GM23338 (cell line): ENCODE measurements around the gene USP32.

ENCODE experiments used
- CREB1 ChIP-seq: fragments of 250-450 bp; sonication (Bioruptor Pico); IDR thresholded peaks from 2 replicates; pipeline ENCODE4 v1.5.0; 2020; ENCODE audit warnings: low read depth, mild to moderate bottlenecking, moderate library complexity
- CTCF ChIP-seq, 2 experiments: fragments of 200-600 bp in 1 of 2; sonication (generic) in 1 of 2; conservative IDR thresholded peaks; 2 replicates each; pipeline versions ENCODE4 v1.5.1 to v1.6.1; 2016 to 2017; ENCODE audit warnings: antibody characterized with exemption in 2 of 2, low read depth in 2 of 2, mild to moderate bottlenecking in 2 of 2, moderate library complexity in 1 of 2
- EZH2 ChIP-seq: fragments of 200-600 bp; sonication (generic); IDR thresholded peaks from one replicate; pipeline ENCODE4 v1.8.0; 2017; ENCODE audit warnings: antibody characterized with exemption, mild to moderate bottlenecking, low read depth; ENCODE audit not compliant: unreplicated experiment
- EZH2phosphoT487 ChIP-seq: fragments of 200-600 bp; sonication (generic); IDR thresholded peaks from one replicate; pipeline ENCODE4 v1.8.1; 2018; ENCODE audit warnings: antibody characterized with exemption; ENCODE audit not compliant: unreplicated experiment
- NANOG ChIP-seq: IDR thresholded peaks from 2 replicates; pipeline ENCODE4 v1.6.1; 2016; ENCODE audit warnings: antibody characterized with exemption, borderline replicate concordance
- POLR2AphosphoS5 ChIP-seq: IDR thresholded peaks from 2 replicates; pipeline ENCODE4 v1.6.1; 2016; ENCODE audit warnings: antibody characterized with exemption, low read depth
- STAT1 ChIP-seq: IDR thresholded peaks from one replicate; pipeline ENCODE4 v1.6.1; 2016; ENCODE audit warnings: antibody characterized with exemption; ENCODE audit not compliant: unreplicated experiment
- ZNF114 ChIP-seq: fragments of 250-450 bp; sonication (Bioruptor Pico); IDR thresholded peaks from 2 replicates; pipeline ENCODE4 v1.5.0; 2020; ENCODE audit warnings: mild to moderate bottlenecking, moderate library complexity
- ZNF331 ChIP-seq: fragments of 250-450 bp; sonication (Bioruptor Pico); IDR thresholded peaks from 2 replicates; pipeline ENCODE4 v1.5.0; 2020; ENCODE audit warnings: low read depth, mild to moderate bottlenecking, moderate library complexity
- TF ChIP-seq, protein P1 (sequence below): IDR thresholded peaks from 2 replicates; pipeline ENCODE4 v1.6.1; 2016; ENCODE audit warnings: antibody characterized with exemption
- TF ChIP-seq, protein P2 (sequence below): IDR thresholded peaks from one replicate; pipeline ENCODE4 v1.6.1; 2018; ENCODE audit warnings: antibody characterized with exemption; ENCODE audit not compliant: unreplicated experiment

DNA sequence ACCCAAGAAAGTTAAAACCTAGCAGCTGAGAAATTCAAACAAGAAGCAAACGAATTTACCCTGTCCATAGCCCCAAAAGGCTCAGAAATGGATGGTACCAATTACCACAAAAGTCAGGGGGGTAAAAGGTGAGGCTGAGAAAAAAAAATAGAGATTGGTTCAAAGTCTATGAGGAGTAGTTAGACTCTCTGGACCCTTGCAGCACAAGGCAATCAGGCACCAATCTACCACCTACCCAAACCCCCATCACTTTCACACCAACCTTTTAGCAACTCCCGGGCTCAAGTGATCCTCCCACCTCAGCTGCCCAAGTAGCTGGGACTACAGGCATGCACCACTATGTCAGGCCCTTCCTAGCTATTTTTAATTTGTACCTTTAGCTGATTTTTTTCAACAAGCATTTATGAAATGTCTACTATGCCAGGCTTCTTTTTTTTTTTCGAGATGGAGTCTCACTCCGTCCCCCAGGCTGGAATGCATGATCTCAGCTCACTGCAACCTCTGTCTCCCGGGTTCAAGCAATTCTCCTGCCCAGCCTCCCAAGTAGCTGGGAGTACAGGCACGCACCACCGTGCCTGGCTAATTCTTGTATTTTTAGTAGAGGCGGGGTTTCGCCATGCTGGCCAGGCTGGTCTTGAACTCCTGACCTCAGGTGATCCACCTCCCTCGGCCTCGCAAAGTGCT, 40.8 kb downstream of the USP32 start:
- TF ChIP-seq CTCF (conservative IDR thresholded peaks at IDR 0.05; ENCODE audit: low read depth in 2 of 2), result no peak
- no peak for TF ChIP-seq EZH2phosphoT487
- TF ChIP-seq, protein P1, sequence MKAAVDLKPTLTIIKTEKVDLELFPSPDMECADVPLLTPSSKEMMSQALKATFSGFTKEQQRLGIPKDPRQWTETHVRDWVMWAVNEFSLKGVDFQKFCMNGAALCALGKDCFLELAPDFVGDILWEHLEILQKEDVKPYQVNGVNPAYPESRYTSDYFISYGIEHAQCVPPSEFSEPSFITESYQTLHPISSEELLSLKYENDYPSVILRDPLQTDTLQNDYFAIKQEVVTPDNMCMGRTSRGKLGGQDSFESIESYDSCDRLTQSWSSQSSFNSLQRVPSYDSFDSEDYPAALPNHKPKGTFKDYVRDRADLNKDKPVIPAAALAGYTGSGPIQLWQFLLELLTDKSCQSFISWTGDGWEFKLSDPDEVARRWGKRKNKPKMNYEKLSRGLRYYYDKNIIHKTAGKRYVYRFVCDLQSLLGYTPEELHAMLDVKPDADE, result no peak
- no peak for TF ChIP-seq POLR2AphosphoS5
- no peak for TF ChIP-seq EZH2
- no peak for TF ChIP-seq CREB1 (CRISPR knock-in tag)
- no peak for TF ChIP-seq STAT1
- no peak for TF ChIP-seq ZNF331
- TF ChIP-seq, protein P2, sequence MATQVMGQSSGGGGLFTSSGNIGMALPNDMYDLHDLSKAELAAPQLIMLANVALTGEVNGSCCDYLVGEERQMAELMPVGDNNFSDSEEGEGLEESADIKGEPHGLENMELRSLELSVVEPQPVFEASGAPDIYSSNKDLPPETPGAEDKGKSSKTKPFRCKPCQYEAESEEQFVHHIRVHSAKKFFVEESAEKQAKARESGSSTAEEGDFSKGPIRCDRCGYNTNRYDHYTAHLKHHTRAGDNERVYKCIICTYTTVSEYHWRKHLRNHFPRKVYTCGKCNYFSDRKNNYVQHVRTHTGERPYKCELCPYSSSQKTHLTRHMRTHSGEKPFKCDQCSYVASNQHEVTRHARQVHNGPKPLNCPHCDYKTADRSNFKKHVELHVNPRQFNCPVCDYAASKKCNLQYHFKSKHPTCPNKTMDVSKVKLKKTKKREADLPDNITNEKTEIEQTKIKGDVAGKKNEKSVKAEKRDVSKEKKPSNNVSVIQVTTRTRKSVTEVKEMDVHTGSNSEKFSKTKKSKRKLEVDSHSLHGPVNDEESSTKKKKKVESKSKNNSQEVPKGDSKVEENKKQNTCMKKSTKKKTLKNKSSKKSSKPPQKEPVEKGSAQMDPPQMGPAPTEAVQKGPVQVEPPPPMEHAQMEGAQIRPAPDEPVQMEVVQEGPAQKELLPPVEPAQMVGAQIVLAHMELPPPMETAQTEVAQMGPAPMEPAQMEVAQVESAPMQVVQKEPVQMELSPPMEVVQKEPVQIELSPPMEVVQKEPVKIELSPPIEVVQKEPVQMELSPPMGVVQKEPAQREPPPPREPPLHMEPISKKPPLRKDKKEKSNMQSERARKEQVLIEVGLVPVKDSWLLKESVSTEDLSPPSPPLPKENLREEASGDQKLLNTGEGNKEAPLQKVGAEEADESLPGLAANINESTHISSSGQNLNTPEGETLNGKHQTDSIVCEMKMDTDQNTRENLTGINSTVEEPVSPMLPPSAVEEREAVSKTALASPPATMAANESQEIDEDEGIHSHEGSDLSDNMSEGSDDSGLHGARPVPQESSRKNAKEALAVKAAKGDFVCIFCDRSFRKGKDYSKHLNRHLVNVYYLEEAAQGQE, result no peak
- no peak for TF ChIP-seq ZNF114 (CRISPR knock-in tag)
- TF ChIP-seq NANOG, result no peak
